ENCODE data around the gene UBE2Q2. TPM values are rescaled to one million over a fixed set of nuclear protein-coding genes. Genes with fewer than 3 reads are reported as not detected.

Gene UBE2Q2
- total RNA-seq, 1 experiment from 2014 or later, result 36.6 TPM

DNA sequence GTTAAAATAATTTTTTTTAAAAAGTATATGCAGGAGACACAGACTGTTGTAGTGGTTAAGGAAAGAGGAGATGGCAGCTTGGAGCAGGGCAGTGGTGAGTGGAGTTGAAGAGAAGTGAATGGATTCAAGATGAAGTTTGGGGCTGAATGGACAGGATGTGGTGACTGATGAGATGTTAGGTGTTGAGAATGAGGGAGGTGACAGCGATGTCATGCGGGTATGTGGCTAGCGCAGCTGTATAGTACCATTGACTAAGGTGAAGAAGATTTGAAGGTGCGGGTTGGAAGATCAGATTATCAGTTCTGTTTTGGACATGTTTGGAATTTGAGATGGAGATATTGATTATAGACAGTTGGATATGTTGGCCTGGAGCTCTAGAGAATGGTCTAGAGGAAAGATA is 80.5 kb downstream of the UBE2Q2 start:
- no peak for DNase-seq (ENCODE audit: low spot score)

DNA sequence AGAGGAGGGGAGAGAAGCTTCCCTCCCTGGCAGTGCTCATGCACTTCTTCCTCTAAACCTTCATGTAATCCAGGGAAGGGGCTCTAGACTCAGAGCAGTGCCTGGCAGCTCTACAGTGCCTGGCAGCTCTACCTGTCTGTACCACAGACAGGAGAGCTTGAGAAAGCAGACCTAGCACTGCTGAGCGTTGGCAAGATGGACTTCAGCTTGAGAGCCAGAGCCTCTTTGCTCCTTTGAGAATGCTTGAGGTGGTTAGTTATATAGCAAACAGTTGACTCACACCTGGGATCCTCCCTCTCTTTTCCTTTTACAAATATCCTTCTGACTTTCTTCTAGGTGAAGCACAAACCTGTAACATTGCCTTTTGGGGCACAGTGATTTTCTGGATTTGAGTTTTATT is 81.3 kb downstream of the UBE2Q2 start:
- DNase-seq (ENCODE audit: low spot score), result no peak

- DNase-seq (ENCODE audit: low spot score), result no peak
Observed at GRCh38 chr15:75925440-75925839, 82.2 kb downstream of the UBE2Q2 start.

- no peak for DNase-seq (ENCODE audit: low spot score)
Observed at GRCh38 chr15:75926931-75927330, 83.7 kb downstream of the UBE2Q2 start.

- DNase-seq (ENCODE audit: low spot score), result no peak
Observed at GRCh38 chr15:75927601-75928000, 84.4 kb downstream of the UBE2Q2 start.

GRCh38 chr15:75928680-75929608 is 85.7 kb downstream of the UBE2Q2 start:
- no peak for DNase-seq (ENCODE audit: low spot score)

DNA sequence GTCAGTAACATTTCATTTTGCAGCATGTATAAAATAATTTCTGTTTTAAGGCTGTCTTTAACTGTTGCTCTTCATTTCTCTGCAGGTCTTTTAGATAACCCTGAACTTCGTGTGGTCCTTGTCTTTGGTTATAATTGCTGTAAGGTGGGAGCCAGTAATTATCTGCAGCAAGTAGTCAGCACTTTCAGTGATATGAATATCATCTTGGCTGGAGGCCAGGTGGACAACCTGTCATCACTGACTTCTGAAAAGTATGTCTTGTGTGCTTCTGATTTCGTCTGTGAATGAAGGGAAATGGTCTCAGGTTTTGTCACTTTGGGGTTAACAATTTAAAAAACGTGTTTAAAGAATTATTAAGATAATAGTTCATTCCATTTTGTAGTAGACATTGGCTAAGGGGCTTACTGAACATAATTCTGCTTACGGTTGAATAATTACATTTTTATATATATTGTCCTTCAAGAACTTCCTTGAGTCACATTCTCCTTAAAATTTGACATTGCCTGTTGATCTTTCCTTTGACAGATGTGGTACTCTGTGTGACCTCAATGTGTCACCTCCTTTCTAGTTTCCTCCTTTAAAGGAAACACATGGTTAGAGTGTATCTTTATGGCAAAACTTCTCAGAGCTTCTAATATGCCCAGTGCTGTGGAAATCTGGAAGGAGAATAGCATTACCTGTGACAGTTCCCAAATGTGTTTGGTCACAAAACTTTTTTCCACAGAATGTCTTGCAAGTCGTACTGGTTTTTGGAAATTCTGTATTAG is 86.7 kb downstream of the UBE2Q2 start:
- DNase-seq (ENCODE audit: low spot score), result no peak

DNA sequence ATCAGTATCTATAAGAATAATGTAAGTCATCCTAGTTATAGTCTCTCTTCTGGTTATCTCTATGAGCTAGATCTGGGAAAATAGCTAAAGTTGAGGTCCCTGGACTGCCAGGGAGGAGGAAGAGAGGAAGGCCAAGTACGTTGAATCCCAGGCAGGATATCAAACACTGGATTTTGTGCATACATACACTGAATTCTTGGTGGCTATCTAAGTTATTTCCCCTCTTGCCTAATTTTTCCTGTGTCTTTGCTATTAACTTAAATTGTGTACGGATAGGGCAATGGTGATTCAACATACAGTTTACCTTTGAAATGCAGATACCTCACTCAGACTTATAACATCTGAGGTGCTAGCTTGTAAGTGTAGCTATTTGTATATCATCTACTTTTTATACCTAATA is 87.6 kb downstream of the UBE2Q2 start:
- DNase-seq (ENCODE audit: low spot score), result no peak

DNA sequence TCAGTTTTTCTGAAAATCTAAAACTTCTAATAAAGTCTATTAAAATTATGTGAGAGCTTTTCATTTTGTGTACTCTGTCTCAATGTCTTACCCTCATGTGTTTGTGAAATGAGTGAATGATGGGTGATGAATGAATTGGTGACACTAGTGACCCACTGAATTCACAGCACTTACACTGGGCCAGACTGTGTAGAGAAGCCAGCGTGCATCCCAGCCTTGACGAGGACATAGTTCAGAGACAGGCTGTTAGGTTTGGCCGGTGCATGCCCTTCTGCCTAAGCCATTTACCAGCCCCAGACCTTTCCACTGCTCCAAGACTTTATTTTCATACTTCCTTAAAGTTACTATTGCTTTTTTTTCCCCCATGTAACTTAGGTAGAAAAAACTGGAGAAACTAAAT is 99.2 kb downstream of the UBE2Q2 start:
- DNase-seq (ENCODE audit: low spot score), result no peak

- DNase-seq (ENCODE audit: low spot score), result no peak
Observed at GRCh38 chr15:75943246-75943645, 100.0 kb downstream of the UBE2Q2 start.

DNA sequence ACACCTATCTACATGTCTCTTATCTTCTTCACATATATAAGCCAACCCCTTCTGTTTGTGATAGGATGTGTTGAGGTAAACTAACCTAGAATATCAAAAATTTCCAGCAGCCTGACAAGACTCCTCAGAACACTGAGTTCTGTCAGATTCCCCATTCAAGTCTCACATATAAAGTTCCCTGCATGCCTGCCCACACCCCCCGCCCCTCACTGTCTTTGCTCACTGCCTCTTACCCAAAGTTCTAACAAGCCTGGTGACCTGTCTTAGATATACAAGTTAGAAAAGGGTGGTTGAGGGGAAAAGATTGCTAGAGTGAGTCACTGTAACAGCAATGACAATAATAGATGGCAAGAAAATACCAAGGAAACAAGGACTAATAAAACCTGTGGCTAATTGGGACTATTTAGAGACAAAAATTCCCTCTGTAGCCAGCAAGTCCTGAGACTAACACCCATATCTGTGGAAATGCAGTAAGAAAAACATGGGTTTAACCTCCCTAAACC is 100.5 kb downstream of the UBE2Q2 start:
- DNase-seq (ENCODE audit: low spot score), result no peak

DNA sequence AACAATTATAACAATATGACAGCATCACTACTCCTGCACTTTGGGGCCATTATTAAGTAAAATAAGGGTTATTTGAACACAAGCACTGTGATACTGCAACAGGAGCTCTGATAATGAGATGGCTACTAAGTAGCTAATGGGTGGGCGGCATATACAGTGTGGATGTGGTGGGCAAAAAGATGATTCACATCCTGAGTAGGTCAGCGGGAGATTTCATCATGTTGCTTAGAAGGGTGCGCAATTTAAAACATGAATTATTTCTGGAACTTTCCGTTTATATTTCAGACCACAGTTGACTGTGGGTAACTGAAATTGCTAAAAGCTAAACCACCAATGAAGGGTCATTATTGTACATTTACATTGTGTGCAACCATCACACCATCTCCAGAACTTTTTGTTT is 102.7 kb downstream of the UBE2Q2 start:
- DNase-seq (ENCODE audit: low spot score), result no peak

- peak; percentile 56 for DNase-seq (ENCODE audit: low spot score)
Observed at GRCh38 chr15:75947092-75947491, 103.8 kb downstream of the UBE2Q2 start.

DNA sequence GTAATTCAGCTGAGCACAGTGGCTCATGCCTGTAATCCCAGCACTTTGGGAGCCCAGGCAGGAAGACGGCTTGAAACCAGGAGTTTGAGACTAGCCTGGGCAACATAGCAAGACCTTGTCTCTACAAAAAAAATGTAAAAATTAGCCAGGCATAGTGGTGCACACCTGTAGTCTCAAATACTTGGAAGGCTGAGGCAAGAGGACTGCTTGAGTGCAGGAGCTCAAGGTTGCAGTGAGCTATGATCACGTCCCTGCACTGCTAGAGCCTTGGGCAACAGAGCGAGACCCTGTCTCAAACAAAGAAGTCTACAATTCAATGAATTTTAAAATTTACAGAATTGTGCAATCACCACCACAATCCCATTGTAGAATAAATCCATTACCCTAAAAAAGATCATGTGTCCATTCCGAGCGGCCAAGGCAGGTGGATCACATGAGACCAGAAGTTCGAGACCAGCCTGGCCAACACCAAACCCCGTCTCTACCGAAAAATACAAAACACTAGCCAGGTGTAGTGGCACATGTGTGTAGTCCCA is 105.6 kb downstream of the UBE2Q2 start:
- DNase-seq (ENCODE audit: low spot score), result no peak

Other genes starting within 250 kb of the UBE2Q2 start
- 39.3 and 53.6 TPM in 2 replicates for gene SNUPN, start 217.7 kb upstream of the UBE2Q2 start, total RNA-seq (2014; rRNA removed; shearing (Covaris generic))
- 103 and 141 TPM in 2 replicates for gene IMP3, start 203.2 kb upstream of the UBE2Q2 start, total RNA-seq (2014; rRNA removed; shearing (Covaris generic))
- gene SNX33, start 195.5 kb upstream of the UBE2Q2 start, total RNA-seq (2014; rRNA removed; shearing (Covaris generic)), result 9.3 and 14.1 TPM in 2 replicates
- gene CSPG4, start 130.6 kb upstream of the UBE2Q2 start, total RNA-seq (2014; rRNA removed; shearing (Covaris generic)), result 132 and 171 TPM in 2 replicates
- 57.2 and 79.4 TPM in 2 replicates for gene FBXO22, start 60.4 kb downstream of the UBE2Q2 start, total RNA-seq (2014; rRNA removed; shearing (Covaris generic))
- 0.65 TPM in 1 of 2 replicates, not detected in the other for gene NRG4, start 169.0 kb downstream of the UBE2Q2 start, total RNA-seq (2014; rRNA removed; shearing (Covaris generic))
- gene TMEM266, start 216.5 kb downstream of the UBE2Q2 start, total RNA-seq (2014; rRNA removed; shearing (Covaris generic)), result 0.48 and 1.1 TPM in 2 replicates